ENCODE results near the gene ASB15. TPM values are rescaled to one million over a fixed set of nuclear protein-coding genes. Genes with fewer than 3 reads are reported as not detected.

ASB15 gene
- not detected in 2 replicates for total RNA-seq

DNA sequence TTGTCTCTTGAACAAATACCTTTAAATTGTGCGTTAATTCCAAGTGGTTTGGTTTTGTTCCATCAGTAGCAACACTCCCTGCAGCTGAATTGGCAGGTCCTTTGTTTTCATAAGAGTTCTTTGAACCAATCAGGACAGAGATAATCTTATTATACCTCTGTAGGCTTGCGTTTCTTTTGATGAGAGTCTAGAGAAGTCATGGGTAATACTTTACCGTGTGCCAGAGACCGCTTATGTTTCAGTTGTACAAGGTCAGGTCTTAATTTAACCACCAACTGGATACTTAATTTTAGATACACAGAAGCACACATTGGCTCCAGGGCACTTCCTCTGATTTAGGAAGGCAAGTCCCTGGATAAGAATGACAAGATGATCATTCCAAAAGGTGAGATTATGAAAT, at the start of gene ASB15:
Gene ASB15 (plus strand): TSS at position 292 of the 400 bp plus-strand sequence. CDS start 12,682 bp downstream, outside the sequence.

DNA sequence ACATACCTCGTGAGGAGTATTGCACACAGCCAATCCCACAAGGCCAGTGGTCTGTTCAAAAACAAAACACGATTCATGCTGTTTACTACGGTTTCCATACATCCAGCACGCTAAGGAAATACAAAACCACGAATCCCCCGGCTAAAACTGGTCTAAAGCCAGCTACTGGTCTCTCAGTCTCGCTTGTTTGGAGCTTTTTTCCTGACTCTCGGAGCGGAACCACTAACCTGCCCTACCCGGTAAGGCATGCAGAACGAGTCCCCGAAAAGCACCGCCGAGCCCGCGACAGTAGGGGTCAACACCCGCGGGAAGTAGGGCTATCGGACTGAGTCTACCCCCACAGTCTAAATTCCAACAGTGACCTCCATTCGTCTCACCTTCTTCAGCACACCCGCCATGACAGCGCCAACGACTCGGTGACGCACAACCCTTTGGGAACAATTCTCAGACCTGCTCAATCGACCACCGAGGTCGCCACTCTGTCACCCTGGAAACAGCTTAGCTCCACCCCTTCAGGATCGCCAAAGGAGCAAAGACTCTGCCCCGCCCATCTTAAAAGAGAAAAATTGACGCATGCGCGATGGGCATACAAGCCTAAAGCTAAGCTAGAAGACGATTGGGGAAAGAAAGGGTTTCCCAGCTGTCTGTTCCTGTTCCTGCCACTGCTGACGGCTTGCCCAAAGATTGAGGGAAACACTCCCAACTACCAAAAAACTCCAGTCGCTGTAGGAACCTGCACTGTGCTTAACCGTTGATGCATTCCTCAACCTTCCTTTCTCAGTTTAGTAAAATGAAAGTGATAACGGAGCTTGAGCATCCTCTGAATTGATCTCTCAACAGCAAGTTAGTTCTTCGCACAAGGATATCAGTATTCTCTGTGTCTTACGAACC, 44.0 kb upstream of the ASB15 start, which contains the start of gene NDUFA5:
Gene NDUFA5 (minus strand): TSS at position 421 of the 891 bp plus-strand sequence. CDS start 23 bp downstream, at position 398.

DNA sequence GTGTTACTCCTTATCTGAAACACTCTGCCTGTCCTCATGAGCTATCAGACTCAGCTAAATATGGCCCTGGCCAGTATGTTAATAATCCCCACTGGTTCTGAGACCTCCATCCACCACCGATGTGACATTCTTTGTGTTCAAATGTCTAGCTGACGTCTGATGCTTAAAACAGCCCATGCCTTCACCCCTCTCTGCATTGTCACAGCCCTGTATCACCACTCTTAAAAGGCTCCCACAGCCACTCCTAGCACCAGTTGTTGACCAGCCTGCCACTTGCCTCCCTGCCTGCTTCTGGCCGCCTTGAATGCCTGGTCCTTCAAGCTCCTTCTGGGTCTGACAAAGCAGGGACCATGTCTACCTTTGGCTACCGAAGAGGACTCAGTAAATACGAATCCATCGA, 54.0 kb downstream of the ASB15 start, which contains the start of gene LMOD2:
Gene LMOD2 (plus strand): TSS at position 253 of the 400 bp plus-strand sequence. CDS start 98 bp downstream, at position 351.

Other genes starting within 250 kb of the ASB15 start
- gene IQUB, start 67.2 kb upstream of the ASB15 start, total RNA-seq: 0.83 and 1.2 TPM in 2 replicates
- 21.5 and 46.3 TPM in 2 replicates for gene NDUFA5, start 44.0 kb upstream of the ASB15 start, total RNA-seq
- not detected in 2 replicates for gene LMOD2, start 54.0 kb downstream of the ASB15 start, total RNA-seq
- gene WASL, start 147.2 kb downstream of the ASB15 start, total RNA-seq: 11.7 and 16.9 TPM in 2 replicates
- 0.17 and 0.44 TPM in 2 replicates for gene HYAL4, start 243.3 kb downstream of the ASB15 start, total RNA-seq

All from smooth muscle cell of trachea (primary cell).